ENCODE data around the gene MGARP. TPM values are rescaled to one million over a fixed set of nuclear protein-coding genes. Genes with fewer than 3 reads are reported as not detected.
"Not testable (repeated sequence)": the region's sequence is repeated elsewhere in the genome, so short reads cannot be mapped to it uniquely, and the experiment has no call there.

MGARP gene
- polyA plus RNA-seq (2011; rRNA removed) (42.6 and 57.7 TPM in 2 replicates), polyA minus RNA-seq (2011; rRNA and poly(A)+ RNA removed) (14.7 and 14.9 TPM in 2 replicates)

- TF ChIP-seq, protein P1, sequence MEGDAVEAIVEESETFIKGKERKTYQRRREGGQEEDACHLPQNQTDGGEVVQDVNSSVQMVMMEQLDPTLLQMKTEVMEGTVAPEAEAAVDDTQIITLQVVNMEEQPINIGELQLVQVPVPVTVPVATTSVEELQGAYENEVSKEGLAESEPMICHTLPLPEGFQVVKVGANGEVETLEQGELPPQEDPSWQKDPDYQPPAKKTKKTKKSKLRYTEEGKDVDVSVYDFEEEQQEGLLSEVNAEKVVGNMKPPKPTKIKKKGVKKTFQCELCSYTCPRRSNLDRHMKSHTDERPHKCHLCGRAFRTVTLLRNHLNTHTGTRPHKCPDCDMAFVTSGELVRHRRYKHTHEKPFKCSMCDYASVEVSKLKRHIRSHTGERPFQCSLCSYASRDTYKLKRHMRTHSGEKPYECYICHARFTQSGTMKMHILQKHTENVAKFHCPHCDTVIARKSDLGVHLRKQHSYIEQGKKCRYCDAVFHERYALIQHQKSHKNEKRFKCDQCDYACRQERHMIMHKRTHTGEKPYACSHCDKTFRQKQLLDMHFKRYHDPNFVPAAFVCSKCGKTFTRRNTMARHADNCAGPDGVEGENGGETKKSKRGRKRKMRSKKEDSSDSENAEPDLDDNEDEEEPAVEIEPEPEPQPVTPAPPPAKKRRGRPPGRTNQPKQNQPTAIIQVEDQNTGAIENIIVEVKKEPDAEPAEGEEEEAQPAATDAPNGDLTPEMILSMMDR (IDR thresholded peaks at IDR 0.05; ENCODE audit: low read depth, low read length): no peak
- H3K4me3 ChIP-seq (ENCODE audit: low read depth, low read length): peak within 1 kb of the TSS; percentile 69
- POLR2A ChIA-PET: interaction anchor here (0.7 to 1.2 kb wide), 2 partner anchors 21 to 33 kb away, joined by 3 read pairs; partner anchors contain the start of gene NAA15
- no peaks in the 10 kb centered on the region for H3K9me3 ChIP-seq (ENCODE audit: control insufficient read depth, insufficient read depth, low read length)
- no peaks in the 10 kb centered on the region for H3K27me3 ChIP-seq (ENCODE audit: control insufficient read depth, insufficient read depth, low read length)
- CTCF ChIA-PET: interaction anchor here (0.6 to 4.9 kb wide), 3 partner anchors 16 to 828 kb away, joined by 3 to 44 read pairs (median 3); no protein-coding TSS in a partner anchor
- DNase-seq (ENCODE audit: low read depth, low spot score): no peak
- H3K27ac ChIP-seq (ENCODE audit: low read depth, low read length): peak within 1 kb of the TSS; percentile 59
Observed at GRCh38 chr4:139279760-139280620, at the start of gene MGARP. TSS of gene MGARP (minus strand) at chr4:139280225. CDS start at chr4:139280158, 67 bp downstream.

- ChIA-PET POLR2A (no interaction called here), CTCF (interaction anchor here (1.2 to 1.5 kb wide), 2 partner anchors 11 to 299 kb away, joined by 3 to 5 read pairs; no protein-coding TSS in a partner anchor)
- no peaks in the 10 kb centered on the region for H3K9me3 ChIP-seq (ENCODE audit: control insufficient read depth, insufficient read depth, low read length)
- H3K27ac ChIP-seq (ENCODE audit: low read depth, low read length): no peak overlapping the region
- no peaks in the 10 kb centered on the region for H3K27me3 ChIP-seq (ENCODE audit: control insufficient read depth, insufficient read depth, low read length)
- no peak for DNase-seq (ENCODE audit: low read depth, low spot score)
- H3K4me3 ChIP-seq (ENCODE audit: low read depth, low read length): no peak overlapping the region
- TF ChIP-seq, protein P1 (IDR thresholded peaks at IDR 0.05; ENCODE audit: low read depth, low read length): no peak
Observed at GRCh38 chr4:139329665-139330200, 49.7 kb upstream of the MGARP start.

DNA sequence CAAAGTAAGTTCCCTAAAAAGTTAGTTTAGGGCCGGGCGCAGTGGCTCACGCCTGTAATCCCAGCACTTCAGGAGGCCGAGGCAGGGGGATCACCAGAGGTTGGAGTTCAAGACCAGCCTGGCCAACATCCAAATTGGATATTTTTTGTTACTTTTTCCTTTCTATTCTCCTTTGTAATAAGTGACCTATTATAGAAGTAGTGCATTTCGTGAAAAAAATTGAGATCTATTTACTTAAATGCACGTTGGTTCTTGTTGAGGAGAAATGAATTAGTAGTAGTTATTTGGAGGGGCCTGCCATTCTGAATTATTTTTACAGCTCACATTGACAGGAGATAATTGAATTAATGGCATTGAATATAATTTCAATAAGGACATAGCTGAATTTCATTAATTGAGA is 44.6 kb upstream of the MGARP start:
- Histone ChIP-seq H3K4me3 (ENCODE audit: low read depth, low read length) (no peak overlapping the region), H3K27ac (ENCODE audit: low read depth, low read length) (no peak overlapping the region), H3K27me3 (ENCODE audit: control insufficient read depth, insufficient read depth, low read length) (no peaks in the 10 kb centered on the region), H3K9me3 (ENCODE audit: control insufficient read depth, insufficient read depth, low read length) (no peaks in the 10 kb centered on the region)
- CTCF ChIA-PET: interaction anchor here (0.7 kb wide), 1 partner anchor 89 kb away, joined by 4 read pairs; no protein-coding TSS in a partner anchor
- TF ChIP-seq, protein P1 (IDR thresholded peaks at IDR 0.05; ENCODE audit: low read depth, low read length): no peak
- no peak for DNase-seq (ENCODE audit: low read depth, low spot score)
- POLR2A ChIA-PET: no interaction called here

- DNase-seq (ENCODE audit: low read depth, low spot score); POLR2A ChIA-PET; H3K27ac ChIP-seq (ENCODE audit: low read depth, low read length); H3K9me3 ChIP-seq (ENCODE audit: control insufficient read depth, insufficient read depth, low read length); H3K4me3 ChIP-seq (ENCODE audit: low read depth, low read length); H3K27me3 ChIP-seq (ENCODE audit: control insufficient read depth, insufficient read depth, low read length): not testable (repeated sequence)
- CTCF ChIA-PET: interaction anchor here (0.5 to 3.2 kb wide), 4 partner anchors 11 to 156 kb away, joined by 4 to 13 read pairs (median 4); no protein-coding TSS in a partner anchor
Observed at GRCh38 chr4:139322541-139322940, 42.5 kb upstream of the MGARP start.

DNA sequence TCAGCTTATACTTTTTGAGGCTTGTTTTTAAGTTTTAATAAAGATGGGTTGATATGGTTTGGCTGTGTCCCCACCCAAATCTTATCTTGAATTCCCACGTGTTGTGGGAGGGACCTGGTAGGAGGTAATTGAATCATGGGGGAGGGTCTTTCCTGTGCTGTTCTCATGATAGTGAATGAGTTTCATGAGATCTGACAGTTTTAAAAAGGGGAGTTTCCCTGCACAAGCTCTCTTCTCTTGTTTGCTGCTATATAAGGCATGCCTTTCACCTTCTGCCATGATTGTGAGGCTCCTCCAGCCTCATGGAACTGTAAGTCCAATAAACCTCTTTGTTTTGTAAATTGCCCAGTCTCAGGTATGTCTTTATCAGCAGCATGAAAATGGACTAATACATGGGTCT is 42.0 kb upstream of the MGARP start:
- POLR2A ChIA-PET; H3K27me3 ChIP-seq (ENCODE audit: control insufficient read depth, insufficient read depth, low read length); H3K27ac ChIP-seq (ENCODE audit: low read depth, low read length); DNase-seq (ENCODE audit: low read depth, low spot score); H3K4me3 ChIP-seq (ENCODE audit: low read depth, low read length); H3K9me3 ChIP-seq (ENCODE audit: control insufficient read depth, insufficient read depth, low read length): not testable (repeated sequence)
- CTCF ChIA-PET: interaction anchor here (0.5 to 3.2 kb wide), 4 partner anchors 10 to 129 kb away, joined by 3 to 13 read pairs (median 4); no protein-coding TSS in a partner anchor
